Coronary artery (tissue), 2 donors: ENCODE results near the gene MCF2L2.

Experiments used
- DNase-seq: peaks from one replicate; pipeline ENCODE4 v3.0.0-alpha.2; 2017; ENCODE audit warnings: low spot score
- H3K27ac ChIP-seq, 2 donors: fragments of 200-600 bp; sonication (generic); one replicate each; pipeline ENCODE4 v1.5.1; 2016 to 2019
- H3K4me3 ChIP-seq: fragments of 200-600 bp; sonication (generic); 2 replicates; pipeline ENCODE4 v1.5.1; 2016; ENCODE audit warnings: mild to moderate bottlenecking, moderate library complexity
- CTCF ChIP-seq: fragments of 200-600 bp; sonication (generic); IDR thresholded peaks from one replicate; pipeline ENCODE4 v1.5.1; 2019; ENCODE audit warnings: antibody characterized with exemption

Gene MCF2L2

GRCh38 chr3:183308751-183309150, 119.7 kb downstream of the MCF2L2 start:
- H3K4me3 ChIP-seq, result no peak overlapping the region
- H3K27ac ChIP-seq, result no peak overlapping the region
- no peak for DNase-seq
- TF ChIP-seq CTCF, result no peak

GRCh38 chr3:183307749-183308148, 120.7 kb downstream of the MCF2L2 start:
- DNase-seq, result no peak

GRCh38 chr3:183306798-183307671, 121.4 kb downstream of the MCF2L2 start:
- Histone ChIP-seq H3K4me3 (no peak overlapping the region), H3K27ac (peak overlapping the region in 1 of 2 donors; percentile 69)
- TF ChIP-seq CTCF, result no peak
- no peak for DNase-seq

More at GRCh38 chr3:183307749-183308148, 120.7 kb downstream of the MCF2L2 start:
- no peak for TF ChIP-seq CTCF
- Histone ChIP-seq H3K4me3 (no peak overlapping the region), H3K27ac (no peak overlapping the region)

GRCh38 chr3:183303690-183304089, 124.7 kb downstream of the MCF2L2 start:
- Histone ChIP-seq H3K4me3 (no peak overlapping the region), H3K27ac (no peak overlapping the region)
- no peak for TF ChIP-seq CTCF
- no peak for DNase-seq

- Histone ChIP-seq H3K27ac (no peak overlapping the region), H3K4me3 (no peak overlapping the region)
- TF ChIP-seq CTCF, result no peak
- DNase-seq, result no peak
Observed at GRCh38 chr3:183301937-183302580, 126.4 kb downstream of the MCF2L2 start.

GRCh38 chr3:183300996-183301562, 127.3 kb downstream of the MCF2L2 start:
- no peak for DNase-seq
- H3K27ac ChIP-seq, result no peak overlapping the region

More at GRCh38 chr3:183300996-183301562, 127.3 kb downstream of the MCF2L2 start:
- H3K4me3 ChIP-seq, result no peak overlapping the region
- no peak for TF ChIP-seq CTCF
